H1 (cell line): ENCODE data around the gene DCUN1D4. TPM values are rescaled to one million over a fixed set of nuclear protein-coding genes. Genes with fewer than 3 reads are reported as not detected.

Experiments
- BACH1 ChIP-seq: IDR thresholded peaks from 2 replicates; pipeline ENCODE4 v1.6.1; 2012; ENCODE audit warnings: low read length, improper control_type of control experiment
- BRCA1 ChIP-seq: IDR thresholded peaks from 2 replicates; pipeline ENCODE4 v1.6.1; 2012; ENCODE audit warnings: low read depth, low read length, improper control_type of control experiment
- CREB1 ChIP-seq: IDR thresholded peaks from 2 replicates; pipeline ENCODE4 v1.6.1; 2012; ENCODE audit warnings: inconsistent platforms
- CTBP2 ChIP-seq: IDR thresholded peaks from 2 replicates; pipeline ENCODE4 v1.7.0; 2011; ENCODE audit warnings: borderline replicate concordance, mild to moderate bottlenecking, moderate library complexity, mixed read lengths, low read length; ENCODE audit not compliant: insufficient read depth, insufficient read length
- CTCF ChIP-seq, 3 experiments: IDR thresholded peaks; 1 replicate in 2 of 3; 2 replicates in 1 of 3; pipeline versions ENCODE4 v1.5.1 to v1.6.1; 2011; ENCODE audit warnings: low read length in 3 of 3, mild to moderate bottlenecking in 3 of 3, inconsistent platforms in 2 of 3, low read depth in 1 of 3, moderate library complexity in 1 of 3; ENCODE audit not compliant: insufficient read depth in 1 of 3; ENCODE audit errors: control extremely low read depth in 1 of 3
- GTF2F1 ChIP-seq: IDR thresholded peaks from 2 replicates; pipeline ENCODE4 v1.6.1; 2012; ENCODE audit warnings: low read depth, low read length, improper control_type of control experiment, borderline replicate concordance
- JUN ChIP-seq: IDR thresholded peaks from 2 replicates; pipeline ENCODE4 v1.6.1; 2011; ENCODE audit warnings: low read depth, mild to moderate bottlenecking, improper control_type of control experiment, low read length
- JUND ChIP-seq: IDR thresholded peaks from 2 replicates; pipeline ENCODE4 v1.6.1; 2011; ENCODE audit warnings: mild to moderate bottlenecking, improper control_type of control experiment, low read length
- KDM4A ChIP-seq: IDR thresholded peaks from one replicate; pipeline ENCODE4 v1.7.1; 2012; ENCODE audit warnings: low read depth, mild to moderate bottlenecking, moderate library complexity, low read length, inconsistent platforms; ENCODE audit not compliant: severe bottlenecking
- MAFK ChIP-seq: IDR thresholded peaks from 2 replicates; pipeline ENCODE4 v1.6.1; 2012; ENCODE audit warnings: low read depth, mild to moderate bottlenecking, improper control_type of control experiment, low read length
- NANOG ChIP-seq: IDR thresholded peaks from 2 replicates; pipeline ENCODE4 v1.6.1; 2011; ENCODE audit warnings: low read length, low read depth, mild to moderate bottlenecking, inconsistent platforms; ENCODE audit not compliant: insufficient read depth, poor library complexity, severe bottlenecking
- RNF2 ChIP-seq: fragments of 200-900, 300-1000 bp; sonication (generic); IDR thresholded peaks from 2 replicates; pipeline ENCODE4 v1.7.1; 2016; ENCODE audit warnings: borderline replicate concordance, low read depth, mild to moderate bottlenecking, antibody characterized with exemption, low read length; ENCODE audit not compliant: poor library complexity, severe bottlenecking; ENCODE audit errors: missing control alignments
- SAP30 ChIP-seq: fragments of 300-600 bp; sonication (generic); IDR thresholded peaks from 2 replicates; pipeline ENCODE4 v1.7.1; 2012; ENCODE audit warnings: low read length, moderate library complexity, mild to moderate bottlenecking, inconsistent platforms; ENCODE audit not compliant: insufficient read depth, insufficient replicate concordance
- SIX5 ChIP-seq: IDR thresholded peaks from 2 replicates; pipeline ENCODE4 v1.6.1; 2011; ENCODE audit warnings: mild to moderate bottlenecking, low read depth, low read length
- SP1 ChIP-seq: IDR thresholded peaks from 2 replicates; pipeline ENCODE4 v1.6.1; 2011; ENCODE audit warnings: low read depth, low read length
- SP4 ChIP-seq: IDR thresholded peaks from 2 replicates; pipeline ENCODE4 v1.6.1; 2012; ENCODE audit warnings: low read length, inconsistent platforms
- TAF1 ChIP-seq: IDR thresholded peaks from 2 replicates; pipeline ENCODE4 v1.6.1; 2011; ENCODE audit warnings: mild to moderate bottlenecking, low read depth, low read length
- TAF7 ChIP-seq: optimal IDR thresholded peaks from 2 replicates; pipeline ENCODE3; 2011; ENCODE audit warnings: low read depth, mild to moderate bottlenecking, inconsistent platforms, low read length, moderate library complexity, borderline replicate concordance
- TEAD4 ChIP-seq: IDR thresholded peaks from 2 replicates; pipeline ENCODE4 v1.6.1; 2012; ENCODE audit warnings: low read depth, low read length, inconsistent platforms, mixed read lengths
- polyA plus RNA-seq, 7 experiments: library from polyadenylated mRNA; depleted of rRNA in 3 of 7; stranded (reverse) in 5 of 7; unstranded in 2 of 7; fragments of >200 nt in 5 of 7; fragments of 200-250 nt in 2 of 7; gene quantifications; 1 replicate in 5 of 7; 2 replicates in 1 of 7; 4 replicates in 1 of 7; pipeline versions ENCODE4 v1.2.1 to v1.2.3, GENCODE V29; 2011 to 2013; ENCODE audit warnings: missing spikeins in 2 of 7, mixed read lengths in 2 of 7
- total RNA-seq: library from RNA; stranded (reverse); fragmentation: NEBNext Ultra II Directional; extraction: Animal tissue kit (Norgen Biotek cat#: 25700); gene quantifications from 2 replicates; pipeline ENCODE4 v1.2.1, GENCODE V29; 2021
- TF ChIP-seq, protein P1 (sequence below): IDR thresholded peaks from 2 replicates; pipeline ENCODE4 v1.6.1; 2011; ENCODE audit warnings: low read depth, mild to moderate bottlenecking, low read length; ENCODE audit not compliant: insufficient read depth

Gene DCUN1D4
- total and polyA plus RNA-seq, 2 of the 8 experiments (the other 6 are each of a cell fraction or from before 2014, with no cell fraction given), result 22.9 to 55.9 TPM

- TF ChIP-seq CTCF (IDR thresholded peaks at IDR 0.05; ENCODE audit: control extremely low read depth in 1 of 3, insufficient read depth in 1 of 3, low read depth in 1 of 3, low read length in 3 of 3) (no peak), TAF1 (peak; percentile 70), KDM4A (no peak), CTBP2 (no peak), GTF2F1 (no peak), BRCA1 (no peak), CREB1 (no peak), RNF2 (no peak), SP4 (no peak), BACH1 (peak; percentile 66; the same call in 1 of the 2 replicates), TEAD4 (0 out of 2 replicates have a peak, but pooled peaks have one; percentile 37), NANOG (no peak), TAF7 (no peak), SP1 (0 out of 2 replicates have a peak, but pooled peaks have one; percentile 9), MAFK (no peak), JUN (no peak), SIX5 (peak; percentile 62), SAP30 (peak; percentile 11), JUND (no peak)
- TF ChIP-seq, protein P1, sequence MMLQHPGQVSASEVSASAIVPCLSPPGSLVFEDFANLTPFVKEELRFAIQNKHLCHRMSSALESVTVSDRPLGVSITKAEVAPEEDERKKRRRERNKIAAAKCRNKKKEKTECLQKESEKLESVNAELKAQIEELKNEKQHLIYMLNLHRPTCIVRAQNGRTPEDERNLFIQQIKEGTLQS, result peak; percentile 60; the same call in 1 of the 2 replicates
Measured at GRCh38 chr4:51844153-51845054, 1.5 kb downstream of the DCUN1D4 start (continued).
